Measurements from ENCODE around the gene BNC2. TPM values are rescaled to one million over a fixed set of nuclear protein-coding genes. Genes with fewer than 3 reads are reported as not detected.

The BNC2 gene
- total RNA-seq, 2 donors from 2014 or later = 0.99 to 1.8 TPM

- ATAC-seq (no peak), DNase-seq (no peak)
- no peaks in the 10 kb centered on the region for H3K36me3 ChIP-seq (replicated peaks in 1 of 2; ENCODE audit: insufficient read depth in 1 of 2, low read depth in 2 of 2)
- H3K27me3 ChIP-seq = no peaks in the 10 kb centered on the region
- TF ChIP-seq CTCF (IDR thresholded peaks at IDR 0.05) = no peak
- TF ChIP-seq POLR2A (IDR thresholded peaks at IDR 0.05) = no peak
- peaks cover 8% of the 10 kb centered on the region for H3K4me1 ChIP-seq
- no peaks in the 10 kb centered on the region for H3K9me3 ChIP-seq
- H3K4me3 ChIP-seq = no peak overlapping the region
- intact Hi-C loops (cut with DNase I) = no loop called here
- no peak overlapping the region for H3K27ac ChIP-seq
- 84 to 90% methylated on average over 6 of the region's 6 CpGs for WGBS, 2 donors
Observed at GRCh38 chr9:16768816-16769215, 101.7 kb downstream of the BNC2 start.

- no peak overlapping the region for H3K27ac ChIP-seq
- H3K4me3 ChIP-seq = no peak overlapping the region
- 91 to 93% methylated on average over 3 of the region's 3 CpGs for WGBS, 2 donors
- no peaks in the 10 kb centered on the region for H3K9me3 ChIP-seq
- no peaks in the 10 kb centered on the region for H3K4me1 ChIP-seq
- TF ChIP-seq CTCF (IDR thresholded peaks at IDR 0.05) (no peak), POLR2A (IDR thresholded peaks at IDR 0.05) (no peak)
- DNase-seq = no peak
- no peaks in the 10 kb centered on the region for H3K36me3 ChIP-seq (replicated peaks in 1 of 2; ENCODE audit: insufficient read depth in 1 of 2, low read depth in 2 of 2)
- intact Hi-C loops (cut with DNase I) = no loop called here
- no peaks in the 10 kb centered on the region for H3K27me3 ChIP-seq
- no peak for ATAC-seq
Observed at GRCh38 chr9:16767366-16767765, 103.1 kb downstream of the BNC2 start.

GRCh38 chr9:16763946-16764345 is 106.5 kb downstream of the BNC2 start:
- WGBS, 2 donors = 74 to 81% methylated on average over 2 of the region's 2 CpGs
- no peaks in the 10 kb centered on the region for H3K4me1 ChIP-seq
- no peaks in the 10 kb centered on the region for H3K36me3 ChIP-seq (replicated peaks in 1 of 2; ENCODE audit: insufficient read depth in 1 of 2, low read depth in 2 of 2)
- TF ChIP-seq CTCF (IDR thresholded peaks at IDR 0.05) = no peak
- no peak for TF ChIP-seq POLR2A (IDR thresholded peaks at IDR 0.05)
- H3K4me3 ChIP-seq = no peak overlapping the region
- intact Hi-C loops (cut with DNase I) = no loop called here
- no peak overlapping the region for H3K27ac ChIP-seq
- DNase-seq (no peak), ATAC-seq (no peak)
- H3K27me3 ChIP-seq = no peaks in the 10 kb centered on the region
- no peaks in the 10 kb centered on the region for H3K9me3 ChIP-seq

- Histone ChIP-seq H3K4me1 (no peaks in the 10 kb centered on the region), H3K36me3 (replicated peaks in 1 of 2; ENCODE audit: insufficient read depth in 1 of 2, low read depth in 2 of 2) (no peaks in the 10 kb centered on the region), H3K27ac (no peak overlapping the region), H3K4me3 (no peak overlapping the region), H3K27me3 (no peaks in the 10 kb centered on the region), H3K9me3 (no peaks in the 10 kb centered on the region)
- ATAC-seq (no peak), DNase-seq (no peak)
- intact Hi-C loops (cut with DNase I) = no loop called here
- no peak for TF ChIP-seq CTCF (IDR thresholded peaks at IDR 0.05)
- TF ChIP-seq POLR2A (IDR thresholded peaks at IDR 0.05) = no peak
- 76 to 80% methylated on average over 8 of the region's 8 CpGs for WGBS, 2 donors
Observed at GRCh38 chr9:16755467-16756160, 114.9 kb downstream of the BNC2 start.

GRCh38 chr9:16754662-16755061 is 115.8 kb downstream of the BNC2 start:
- Histone ChIP-seq H3K36me3 (replicated peaks in 1 of 2; ENCODE audit: insufficient read depth in 1 of 2, low read depth in 2 of 2) (no peaks in the 10 kb centered on the region), H3K27me3 (no peaks in the 10 kb centered on the region), H3K4me1 (no peaks in the 10 kb centered on the region), H3K27ac (no peak overlapping the region), H3K4me3 (no peak overlapping the region), H3K9me3 (no peaks in the 10 kb centered on the region)
- ATAC-seq = no peak
- intact Hi-C loops (cut with DNase I) = no loop called here
- TF ChIP-seq POLR2A (IDR thresholded peaks at IDR 0.05) = no peak
- TF ChIP-seq CTCF (IDR thresholded peaks at IDR 0.05) = no peak
- no peak for DNase-seq
- 98% methylated on average over 4 of the region's 4 CpGs for WGBS, 2 donors
